Type B pancreatic cell (in vitro differentiated cells): ENCODE data around the gene RAB8A. TPM values are rescaled to one million over a fixed set of nuclear protein-coding genes. Genes with fewer than 3 reads are reported as not detected.

Experiments used
- DNase-seq: peaks from one replicate; pipeline ENCODE4 v3.0.0; 2021; ENCODE audit warnings: mixed read lengths; ENCODE audit not compliant: unreplicated experiment; ENCODE audit errors: extremely low spot score
- H3K27ac Mint-ChIP-seq: 2 replicates; pipeline ENCODE4 v1.8.0; 2021; ENCODE audit warnings: mild to moderate bottlenecking, mixed read lengths
- H3K27me3 Mint-ChIP-seq: 2 replicates; pipeline ENCODE4 v1.8.0; 2021; ENCODE audit warnings: mixed read lengths
- H3K36me3 Mint-ChIP-seq: 2 replicates; pipeline ENCODE4 v1.8.0; 2021; ENCODE audit warnings: mixed read lengths
- H3K4me1 Mint-ChIP-seq: one replicate; pipeline ENCODE4 v1.8.0; 2021; ENCODE audit warnings: mixed read lengths; ENCODE audit not compliant: unreplicated experiment
- H3K4me3 Mint-ChIP-seq: 2 replicates; pipeline ENCODE4 v1.8.0; 2021; ENCODE audit warnings: mild to moderate bottlenecking, mixed read lengths
- H3K9me3 Mint-ChIP-seq: 2 replicates; pipeline ENCODE4 v1.8.0; 2021; ENCODE audit warnings: mixed read lengths
- total RNA-seq: library from RNA; stranded (reverse); gene quantifications from 2 replicates; pipeline ENCODE4 v1.2.1, GENCODE V29; 2021; ENCODE audit warnings: low replicate concordance
- TF ChIP-seq, protein P1 (sequence below): fragments of 200-600 bp; sonication (generic); conservative IDR thresholded peaks from 2 replicates; pipeline ENCODE4 v1.5.0; 2021; ENCODE audit warnings: antibody characterized with exemption, mild to moderate bottlenecking

Gene RAB8A
- total RNA-seq, 1 donor from 2014 or later = 86.9 TPM

DNA sequence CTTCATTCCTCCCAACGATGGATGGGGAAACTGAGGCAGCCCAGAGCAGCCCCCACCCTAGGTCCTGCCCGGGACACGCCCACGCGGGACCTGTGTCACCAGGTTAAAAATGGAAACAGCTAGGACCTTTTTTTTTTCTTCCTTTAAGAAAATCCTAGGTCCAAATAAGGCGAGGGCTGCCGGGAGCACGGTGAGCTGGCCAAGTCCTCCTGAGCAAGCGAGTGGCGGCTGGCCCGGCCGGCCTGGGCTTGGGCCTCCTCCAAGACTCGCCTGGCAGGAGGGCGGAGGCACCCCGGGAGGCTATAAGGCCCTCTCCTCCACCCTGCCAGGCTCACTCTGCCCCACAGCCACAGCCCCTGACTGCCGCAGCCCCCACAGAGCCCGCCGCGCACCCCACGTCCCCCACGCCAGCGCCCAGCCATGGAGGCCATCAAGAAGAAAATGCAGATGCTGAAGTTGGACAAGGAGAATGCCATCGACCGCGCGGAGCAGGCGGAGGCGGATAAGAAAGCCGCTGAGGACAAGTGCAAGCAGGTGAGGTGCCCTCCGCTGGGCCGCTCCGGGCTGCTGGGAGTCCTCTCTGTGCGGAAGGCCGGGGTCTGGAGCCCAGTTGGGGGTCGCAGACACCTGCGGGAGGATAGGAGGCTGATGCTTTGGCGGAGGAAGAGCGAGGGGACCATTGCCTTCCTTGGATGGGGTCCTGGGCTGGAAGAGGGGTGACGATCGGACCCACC lies 44.3 kb upstream of the RAB8A start:
- H3K9me3 Mint-ChIP-seq = no peaks in the 10 kb centered on the region
- no peaks in the 10 kb centered on the region for H3K27me3 Mint-ChIP-seq
- TF ChIP-seq, protein P1, sequence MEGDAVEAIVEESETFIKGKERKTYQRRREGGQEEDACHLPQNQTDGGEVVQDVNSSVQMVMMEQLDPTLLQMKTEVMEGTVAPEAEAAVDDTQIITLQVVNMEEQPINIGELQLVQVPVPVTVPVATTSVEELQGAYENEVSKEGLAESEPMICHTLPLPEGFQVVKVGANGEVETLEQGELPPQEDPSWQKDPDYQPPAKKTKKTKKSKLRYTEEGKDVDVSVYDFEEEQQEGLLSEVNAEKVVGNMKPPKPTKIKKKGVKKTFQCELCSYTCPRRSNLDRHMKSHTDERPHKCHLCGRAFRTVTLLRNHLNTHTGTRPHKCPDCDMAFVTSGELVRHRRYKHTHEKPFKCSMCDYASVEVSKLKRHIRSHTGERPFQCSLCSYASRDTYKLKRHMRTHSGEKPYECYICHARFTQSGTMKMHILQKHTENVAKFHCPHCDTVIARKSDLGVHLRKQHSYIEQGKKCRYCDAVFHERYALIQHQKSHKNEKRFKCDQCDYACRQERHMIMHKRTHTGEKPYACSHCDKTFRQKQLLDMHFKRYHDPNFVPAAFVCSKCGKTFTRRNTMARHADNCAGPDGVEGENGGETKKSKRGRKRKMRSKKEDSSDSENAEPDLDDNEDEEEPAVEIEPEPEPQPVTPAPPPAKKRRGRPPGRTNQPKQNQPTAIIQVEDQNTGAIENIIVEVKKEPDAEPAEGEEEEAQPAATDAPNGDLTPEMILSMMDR = no peak
- no peak overlapping the region for H3K27ac Mint-ChIP-seq
- no peak for DNase-seq
- H3K36me3 Mint-ChIP-seq = no peaks in the 10 kb centered on the region
- H3K4me1 Mint-ChIP-seq = peaks cover 14% of the 10 kb centered on the region
- H3K4me3 Mint-ChIP-seq = no peak overlapping the region

DNA sequence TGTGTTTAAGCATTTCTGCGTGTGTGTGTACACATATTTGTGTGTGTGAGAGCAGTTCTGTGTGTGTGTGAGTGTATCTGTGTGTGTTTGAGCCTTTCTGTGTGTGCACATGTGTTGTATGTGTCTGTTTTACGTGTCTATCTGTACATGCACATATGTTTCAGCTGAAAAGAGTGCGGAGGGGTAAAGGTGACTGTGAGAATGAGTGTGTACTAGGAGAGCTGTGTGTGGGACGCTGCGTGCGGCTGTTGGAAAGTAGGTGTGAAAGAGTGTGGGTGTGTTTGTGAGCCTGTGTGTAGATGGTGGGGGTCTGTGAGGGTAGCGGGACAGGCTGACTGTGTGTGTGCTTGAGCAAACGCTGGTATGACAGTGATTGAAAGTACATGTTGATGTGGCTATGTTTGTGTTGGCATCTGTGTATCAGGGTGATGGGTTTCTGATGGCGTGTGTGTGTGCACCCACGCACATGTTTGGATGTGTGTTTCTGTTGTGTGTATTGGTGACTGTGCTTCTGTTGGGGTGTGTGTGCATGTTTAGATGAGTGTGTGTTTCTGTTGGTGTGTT lies 42.9 kb upstream of the RAB8A start:
- DNase-seq = no peak
- TF ChIP-seq, protein P1 = no peak
- Mint-ChIP-seq H3K9me3 (no peaks in the 10 kb centered on the region), H3K4me1 (peaks cover 21% of the 10 kb centered on the region), H3K4me3 (no peak overlapping the region), H3K36me3 (no peaks in the 10 kb centered on the region), H3K27ac (no peak overlapping the region), H3K27me3 (no peaks in the 10 kb centered on the region)

DNA sequence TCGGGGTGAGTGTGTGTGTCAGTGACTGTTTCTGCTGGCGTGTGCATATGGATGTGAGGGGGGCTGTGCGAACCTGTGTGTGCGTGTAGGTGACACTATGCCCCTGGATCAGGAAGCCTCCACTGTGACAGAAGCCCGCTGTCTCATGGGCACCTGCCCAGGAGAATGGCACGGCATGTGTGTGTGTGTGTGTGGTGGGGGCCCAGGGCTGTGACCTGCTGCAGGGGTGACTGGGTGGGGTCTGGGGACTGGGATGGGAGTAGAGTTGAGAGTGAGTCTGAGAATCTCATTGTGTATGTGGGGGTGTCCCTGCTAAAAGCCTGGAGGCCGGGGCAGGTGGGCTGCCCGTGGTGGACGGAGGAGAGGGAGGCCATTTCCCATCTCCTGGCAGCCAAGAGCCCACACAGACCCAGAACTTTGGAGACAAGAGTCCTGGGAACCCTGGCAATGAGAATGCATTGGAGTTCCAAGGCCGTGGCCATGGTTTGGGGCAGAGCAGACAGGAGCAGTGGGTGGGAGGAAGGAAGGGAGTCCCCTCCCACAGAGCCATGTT lies 41.8 kb upstream of the RAB8A start:
- H3K4me1 Mint-ChIP-seq = peaks cover 26% of the 10 kb centered on the region
- H3K27ac Mint-ChIP-seq = no peak overlapping the region
- H3K27me3 Mint-ChIP-seq = no peaks in the 10 kb centered on the region
- no peak overlapping the region for H3K4me3 Mint-ChIP-seq
- no peak for DNase-seq
- H3K36me3 Mint-ChIP-seq = no peaks in the 10 kb centered on the region
- TF ChIP-seq, protein P1 = no peak
- no peaks in the 10 kb centered on the region for H3K9me3 Mint-ChIP-seq

DNA sequence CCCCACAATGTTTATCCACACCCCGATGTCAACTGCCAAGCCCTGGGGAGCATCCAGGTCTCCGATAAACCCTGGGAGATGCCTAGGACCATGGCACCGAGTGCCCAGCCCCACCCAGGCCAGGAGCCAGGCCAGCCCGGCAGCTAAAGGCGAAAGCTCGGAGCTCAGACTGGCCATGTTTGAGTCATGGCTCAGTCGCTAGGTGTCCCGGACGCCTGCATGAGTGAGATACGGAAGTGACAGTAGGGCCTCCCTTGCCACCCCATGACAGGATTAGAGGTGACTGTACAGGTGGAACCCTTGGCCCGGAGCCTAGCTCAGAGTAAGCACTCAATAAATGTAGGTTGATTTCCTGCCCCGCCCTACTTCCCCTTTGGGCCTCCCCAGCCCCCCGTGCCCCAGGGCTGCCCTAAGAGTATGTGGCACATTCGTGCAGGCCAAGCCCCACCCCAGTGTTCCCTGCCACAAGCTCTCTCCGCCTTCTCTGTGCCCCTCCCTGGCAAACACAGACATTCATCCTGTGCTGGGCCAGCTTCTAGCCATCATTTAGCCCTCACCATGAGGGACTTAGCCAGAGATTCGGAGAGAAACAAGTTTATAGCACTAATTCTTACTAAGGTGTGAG lies 41.2 kb upstream of the RAB8A start:
- no peak for DNase-seq
- TF ChIP-seq, protein P1 = no peak
- no peaks in the 10 kb centered on the region for H3K27me3 Mint-ChIP-seq
- H3K4me3 Mint-ChIP-seq = no peak overlapping the region
- H3K27ac Mint-ChIP-seq = no peak overlapping the region
- H3K36me3 Mint-ChIP-seq = no peaks in the 10 kb centered on the region
- peaks cover 31% of the 10 kb centered on the region for H3K4me1 Mint-ChIP-seq
- H3K9me3 Mint-ChIP-seq = no peaks in the 10 kb centered on the region

DNA sequence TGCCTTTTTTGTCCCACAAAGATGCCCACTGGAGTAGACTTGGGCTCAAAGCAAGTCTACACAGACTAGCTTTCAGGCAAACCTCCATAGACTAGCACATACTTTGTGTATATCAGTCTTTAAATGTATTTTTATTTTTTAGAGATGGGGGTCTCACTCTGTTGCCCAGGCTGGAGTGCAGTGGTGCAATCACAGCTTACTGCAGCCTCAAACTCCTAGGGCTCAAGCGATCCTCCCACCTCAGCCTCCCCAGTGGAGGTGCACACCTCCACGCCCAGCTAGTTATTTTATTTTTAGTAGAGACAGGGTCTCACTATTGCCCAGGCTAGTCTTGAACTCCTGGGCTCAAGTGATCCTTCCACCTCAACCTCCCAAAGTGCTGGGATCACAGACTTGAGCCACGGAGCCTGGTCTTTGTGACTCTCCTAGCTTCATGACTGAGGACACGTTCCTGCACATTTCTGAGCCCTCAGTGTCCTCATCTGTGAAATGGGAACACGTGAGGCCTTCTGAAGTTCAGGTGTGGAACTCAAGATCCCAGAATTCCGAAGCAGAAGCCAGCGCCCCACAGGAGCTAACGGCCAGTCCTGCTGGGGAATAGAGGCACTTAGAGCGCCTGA lies 40.5 kb upstream of the RAB8A start:
- Mint-ChIP-seq H3K27ac (no peak overlapping the region), H3K4me1 (peaks cover 30% of the 10 kb centered on the region), H3K36me3 (no peaks in the 10 kb centered on the region), H3K4me3 (no peak overlapping the region), H3K9me3 (no peaks in the 10 kb centered on the region), H3K27me3 (no peaks in the 10 kb centered on the region)
- no peak for DNase-seq
- TF ChIP-seq, protein P1 = no peak
